T-cell (primary cell): ENCODE data around the gene ZYX. TPM values are rescaled to one million over a fixed set of nuclear protein-coding genes. Genes with fewer than 3 reads are reported as not detected.
A peak's percentile ranks its signal among the peaks of the same experiment; 100 is the strongest.
"Not testable (repeated sequence)": the region's sequence is repeated elsewhere in the genome, so short reads cannot be mapped to it uniquely, and the experiment has no call there.

Source experiments
- ATAC-seq, 4 experiments: fragments of 200-7000 bp in 3 of 4; fragments of 150-1000 bp in 1 of 4; cut with Tn5 transposase; replicated peaks in 1 of 4; 1 replicate in 3 of 4; 2 replicates in 1 of 4; pipeline ENCODE4 v1.10.0; 2021; ENCODE audit warnings: moderate library complexity in 3 of 4, mild to moderate bottlenecking in 2 of 4, moderate number of reproducible peaks in 1 of 4
- CTCF ChIA-PET, 2 donors: fragments of 300-600 bp; sonication (Branson Sonifier 250); formaldehyde crosslinking; loops; one replicate each; lab custom pipeline; 2022; ENCODE audit warnings: antibody characterized with exemption in 2 of 2; lab: Charles Lee
- POLR2A ChIA-PET, 2 donors: fragments of 300-600 bp; sonication (Branson Sonifier 250); formaldehyde crosslinking; loops; one replicate each; lab custom pipeline; 2022; ENCODE audit warnings: antibody characterized with exemption in 2 of 2; lab: Charles Lee
- DNase-seq, 35 experiments: peaks; one replicate each; pipeline versions ENCODE4 v3.0.0 to v3.0.0-alpha.2; 2013 to 2023
- H3K27ac ChIP-seq: one replicate; pipeline ENCODE4 v1.5.1; 2013; ENCODE audit warnings: low read length
- H3K27me3 ChIP-seq, 2 experiments: replicated peaks in 1 of 2; 1 replicate in 1 of 2; 2 replicates in 1 of 2; pipeline versions ENCODE4 v1.6.1 to v1.7.0; 2013; ENCODE audit warnings: low read length in 1 of 2, mixed read lengths in 1 of 2; ENCODE audit not compliant: control insufficient read depth in 2 of 2, insufficient read depth in 2 of 2; ENCODE audit errors: extremely low read depth in 1 of 2
- H3K36me3 ChIP-seq, 2 donors: 1 replicate in 1 of 2; 2 replicates in 1 of 2; pipeline versions ENCODE4 v1.6.1 to v1.7.0; 2013; ENCODE audit warnings: low read length in 1 of 2; ENCODE audit not compliant: control insufficient read depth in 2 of 2, insufficient read depth in 1 of 2; ENCODE audit errors: extremely low read depth in 1 of 2
- H3K4me1 ChIP-seq, 2 experiments: 1 replicate in 1 of 2; 2 replicates in 1 of 2; pipeline versions ENCODE4 v1.6.1 to v1.7.0; 2013; ENCODE audit warnings: low read length in 2 of 2, mixed read lengths in 1 of 2; ENCODE audit not compliant: insufficient read depth in 2 of 2, control insufficient read depth in 1 of 2; ENCODE audit errors: extremely low read depth in 1 of 2
- H3K4me3 ChIP-seq, 2 donors: 1 replicate in 1 of 2; 2 replicates in 1 of 2; pipeline versions ENCODE4 v1.5.1 to v1.7.0; 2013; ENCODE audit warnings: mild to moderate bottlenecking in 2 of 2, low read length in 1 of 2, moderate library complexity in 1 of 2; ENCODE audit not compliant: control insufficient read depth in 1 of 2; ENCODE audit errors: extremely low read depth in 1 of 2
- H3K9me3 ChIP-seq: 2 replicates; pipeline ENCODE4 v1.7.0; 2013
- H3K27ac Mint-ChIP-seq, 2 donors: one replicate each; pipeline ENCODE4 v1.8.0; 2020 to 2021; ENCODE audit warnings: mild to moderate bottlenecking in 2 of 2, mixed read lengths in 2 of 2
- H3K27me3 Mint-ChIP-seq, 2 donors: one replicate each; pipeline ENCODE4 v1.8.0; 2021 to 2022; ENCODE audit warnings: mixed read lengths in 2 of 2
- H3K36me3 Mint-ChIP-seq: one replicate; pipeline ENCODE4 v1.8.0; 2021; ENCODE audit warnings: mixed read lengths
- H3K4me1 Mint-ChIP-seq, 3 donors: one replicate each; pipeline ENCODE4 v1.8.0; 2020 to 2022; ENCODE audit warnings: mixed read lengths in 3 of 3, mild to moderate bottlenecking in 1 of 3
- H3K4me3 Mint-ChIP-seq, 3 donors: one replicate each; pipeline ENCODE4 v1.8.0; 2020 to 2022; ENCODE audit warnings: mild to moderate bottlenecking in 3 of 3, mixed read lengths in 3 of 3, moderate library complexity in 3 of 3
- H3K9me3 Mint-ChIP-seq, 3 donors: one replicate each; pipeline ENCODE4 v1.8.0; 2020 to 2022; ENCODE audit warnings: mixed read lengths in 3 of 3
- WGBS: methylation state at CpG from one replicate; pipeline ENCODE4 v1.1.5; 2013; ENCODE audit warnings: missing lambda C conversion rate; ENCODE audit not compliant: insufficient coverage; 5-methylcytosine and 5-hydroxymethylcytosine counted together
- total RNA-seq, 35 experiments: library from RNA in 6 of 35; stranded (reverse) in 6 of 35; fragments of 120-200 nt in 1 of 35; gene quantifications; one replicate each; pipeline versions ENCODE4 v1.2.1 to v1.2.4 and lab custom pipeline; 2013 to 2026

Gene ZYX
- total RNA-seq, 5 donors from 2014 or later (not counting 1 experiment from before 2014, with no cell fraction given), result 107 to 186 (median 159) TPM

DNA sequence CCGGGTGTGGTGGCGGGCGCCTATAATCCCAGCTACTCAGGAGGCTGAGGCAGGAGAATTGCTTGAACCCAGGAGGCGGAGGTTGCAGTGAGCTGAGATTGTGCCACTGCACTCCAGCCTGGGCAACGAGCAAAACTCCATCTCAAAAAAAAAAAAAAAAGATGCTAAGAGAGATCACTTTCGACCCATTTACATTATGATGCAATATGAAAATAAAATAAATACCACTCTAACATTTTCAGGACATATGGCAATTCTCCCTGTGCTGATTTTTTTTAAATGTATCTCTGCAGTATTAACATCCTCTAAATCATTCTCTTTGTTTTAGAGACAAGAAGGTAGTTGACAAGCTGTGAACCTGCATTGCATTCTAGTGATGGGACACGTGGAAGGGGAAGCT is 34.1 kb downstream of the ZYX start:
- not testable (repeated sequence) for H3K36me3 ChIP-seq, H3K27ac ChIP-seq, H3K27me3 ChIP-seq, H3K4me3 Mint-ChIP-seq, H3K27ac Mint-ChIP-seq, H3K9me3 ChIP-seq, H3K4me3 ChIP-seq, ATAC-seq, H3K4me1 ChIP-seq, DNase-seq, H3K9me3 Mint-ChIP-seq, H3K27me3 Mint-ChIP-seq
- ChIA-PET POLR2A (interaction anchor here in 1 of 2 donors (0.7 kb wide), 2 partner anchors 43 to 997 kb away, joined by 3 to 6 read pairs; no protein-coding TSS in a partner anchor), CTCF (interaction anchor here (0.7 to 3.5 kb wide), 10 partner anchors 8 to 1030 kb away, joined by 3 to 35 read pairs (median 4); partner anchors contain the start of genes TAS2R40 (in 1 of the 2) and ZYX (in 1 of the 2))
- WGBS, result 94% methylated on average over 3 of the region's 7 CpGs
- Mint-ChIP-seq H3K36me3 (peaks cover 24% of the 10 kb centered on the region), H3K4me1 (peaks cover 27 to 60% (median 32%) of the 10 kb centered on the region in 3 donors)

DNA sequence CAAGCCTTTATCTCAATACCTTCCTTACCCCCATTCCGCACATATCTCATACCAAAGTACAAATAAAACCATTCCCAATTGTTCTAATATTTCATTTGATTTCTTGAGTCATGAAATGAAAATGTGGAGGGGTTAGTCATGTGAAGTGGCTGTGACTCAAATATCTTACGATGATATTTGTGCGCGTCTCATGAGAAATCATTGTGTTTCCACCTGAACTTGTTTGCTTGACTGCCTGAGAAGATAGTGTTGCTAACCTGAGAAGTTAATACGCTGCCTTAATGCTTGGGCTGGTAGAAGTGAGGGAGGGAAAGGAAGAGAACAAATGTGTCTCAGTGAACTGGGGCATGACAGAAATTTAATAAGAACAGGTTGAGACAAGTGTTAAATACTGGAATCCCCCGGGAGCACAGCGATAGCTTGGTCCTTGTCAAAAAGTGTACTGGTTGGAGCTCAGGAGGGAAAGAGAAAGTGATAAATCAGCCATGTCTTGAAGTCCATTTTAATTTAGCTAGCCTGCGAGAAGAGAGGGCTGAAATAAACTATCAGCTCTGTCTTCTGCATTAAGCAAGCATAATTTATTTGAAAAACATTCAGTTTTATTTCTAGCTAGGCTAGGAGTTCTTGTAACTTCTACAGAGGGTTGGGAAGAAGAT is 34.7 kb downstream of the ZYX start:
- Mint-ChIP-seq H3K4me3 (no peak overlapping the region), H3K4me1 (peaks cover 22 to 55% (median 27%) of the 10 kb centered on the region in 3 donors), H3K36me3 (peaks cover 30% of the 10 kb centered on the region), H3K27me3 (peaks cover 0 to 2% of the 10 kb centered on the region in 2 donors), H3K27ac (no peak overlapping the region), H3K9me3 (peaks cover 0 to 4% (median 0%) of the 10 kb centered on the region in 3 donors)
- H3K9me3 ChIP-seq, result no peaks in the 10 kb centered on the region
- POLR2A ChIA-PET, result no interaction called here
- no peak overlapping the region for H3K27ac ChIP-seq
- no peak overlapping the region for H3K4me3 ChIP-seq
- no peaks in the 10 kb centered on the region for H3K36me3 ChIP-seq
- CTCF ChIA-PET, result interaction anchor here (0.6 to 3.5 kb wide), 12 partner anchors 8 to 1030 kb away, joined by 3 to 35 read pairs (median 6); no protein-coding TSS in a partner anchor
- 98% methylated on average over 4 of the region's 8 CpGs for WGBS
- no peaks in the 10 kb centered on the region for H3K27me3 ChIP-seq
- no peak for DNase-seq
- peaks cover 0 to 5% of the 10 kb centered on the region in 2 experiments for H3K4me1 ChIP-seq
- ATAC-seq, result no peak

DNA sequence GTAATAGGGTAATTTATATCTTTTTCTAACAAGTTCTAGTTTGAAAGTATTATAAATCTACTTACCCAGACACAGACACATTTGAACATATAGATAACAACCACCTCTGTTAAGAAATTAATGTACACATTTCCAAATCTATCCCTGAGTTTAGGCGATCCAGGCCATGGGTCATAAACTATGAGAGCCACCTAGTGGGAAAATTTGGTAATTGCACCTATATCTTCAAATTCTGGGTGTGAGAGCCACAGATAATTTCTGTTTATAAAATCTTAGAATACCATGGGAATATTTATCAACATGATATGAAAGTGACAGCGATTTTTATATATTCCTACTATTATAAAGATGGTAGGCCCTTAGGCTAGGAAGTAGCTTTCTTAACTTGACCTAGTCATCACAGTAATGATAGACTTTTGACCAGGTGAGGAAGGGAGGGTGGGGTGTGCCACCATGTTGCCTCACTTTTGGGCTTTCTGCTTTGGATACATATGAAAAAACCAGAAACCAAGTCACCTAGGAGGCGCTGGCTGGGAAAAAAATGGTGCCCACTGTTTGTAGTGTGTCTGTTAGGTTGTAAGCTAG is 35.5 kb downstream of the ZYX start:
- H3K27me3 Mint-ChIP-seq, result peaks cover 0 to 2% of the 10 kb centered on the region in 2 donors
- ChIA-PET POLR2A (no interaction called here), CTCF (interaction anchor here (0.6 to 3.5 kb wide), 18 partner anchors 9 to 417 kb away, joined by 3 to 35 read pairs (median 4); no protein-coding TSS in a partner anchor)
- peaks cover 0 to 5% of the 10 kb centered on the region in 2 experiments for H3K4me1 ChIP-seq
- no peaks in the 10 kb centered on the region for H3K27me3 ChIP-seq
- no peak overlapping the region for H3K27ac ChIP-seq
- H3K4me1 Mint-ChIP-seq, result peaks cover 19 to 55% (median 21%) of the 10 kb centered on the region in 3 donors
- H3K4me3 Mint-ChIP-seq, result no peak overlapping the region
- H3K36me3 ChIP-seq, result no peaks in the 10 kb centered on the region
- peaks cover 35% of the 10 kb centered on the region for H3K36me3 Mint-ChIP-seq
- ATAC-seq (peak in 2 of 4 experiments; percentile 44 to 52), DNase-seq (peak in 2 of 35 experiments; percentile 19 to 75)
- WGBS, result no CpG with 5 or more reads among the region's 3 CpGs
- H3K9me3 Mint-ChIP-seq, result peaks cover 0 to 4% (median 0%) of the 10 kb centered on the region in 3 donors
- no peak overlapping the region for H3K4me3 ChIP-seq
- H3K9me3 ChIP-seq, result no peaks in the 10 kb centered on the region
- no peak overlapping the region for H3K27ac Mint-ChIP-seq

DNA sequence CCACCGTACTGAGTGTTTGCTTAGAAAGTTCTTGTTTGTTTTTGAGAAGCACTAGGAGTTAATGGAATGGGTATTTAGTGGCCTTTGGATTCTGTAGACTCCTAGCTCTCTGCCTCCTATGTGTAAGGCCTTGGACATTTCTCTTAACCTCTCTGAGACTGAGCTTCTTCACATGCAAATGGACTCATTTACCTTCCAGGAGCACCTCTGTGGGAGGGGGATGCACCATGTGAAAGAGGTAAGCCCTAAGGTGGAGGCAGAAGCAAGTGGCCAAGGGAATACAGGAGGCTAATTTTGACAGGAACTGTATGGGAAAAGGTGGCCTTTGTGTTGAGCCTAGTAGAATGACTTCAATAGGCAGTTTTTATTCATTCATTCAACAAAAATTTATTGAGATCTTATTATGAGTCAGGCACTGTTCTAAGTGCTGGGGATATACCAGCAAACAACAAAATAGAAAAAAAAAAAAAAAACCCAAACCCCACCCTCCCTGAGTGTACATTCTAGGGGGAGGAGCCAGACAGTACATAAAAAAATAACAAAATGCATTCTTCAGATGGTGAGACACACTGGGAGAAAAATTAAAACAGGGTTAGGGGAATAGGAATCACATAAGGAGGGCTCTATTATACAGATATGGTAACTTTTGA is 36.7 kb downstream of the ZYX start:
- peaks cover 13 to 48% (median 15%) of the 10 kb centered on the region in 3 donors for H3K4me1 Mint-ChIP-seq
- no peak for DNase-seq
- CTCF ChIA-PET, result interaction anchor here (0.6 to 3.5 kb wide), 8 partner anchors 10 to 1002 kb away, joined by 3 to 35 read pairs (median 4); no protein-coding TSS in a partner anchor
- H3K36me3 Mint-ChIP-seq, result peaks cover 47% of the 10 kb centered on the region
- peaks cover 0 to 4% (median 0%) of the 10 kb centered on the region in 3 donors for H3K9me3 Mint-ChIP-seq
- no peaks in the 10 kb centered on the region for H3K36me3 ChIP-seq
- H3K27ac ChIP-seq, result no peak overlapping the region
- no peak overlapping the region for H3K4me3 ChIP-seq
- POLR2A ChIA-PET, result interaction anchor here in 1 of 2 donors (0.7 kb wide), 1 partner anchor 10 kb away, joined by 10 read pairs; no protein-coding TSS in a partner anchor
- peaks cover 0 to 2% of the 10 kb centered on the region in 2 donors for H3K27me3 Mint-ChIP-seq
- no peak overlapping the region for H3K27ac Mint-ChIP-seq
- ATAC-seq, result no peak
- no peak overlapping the region for H3K4me3 Mint-ChIP-seq
- no CpG with 5 or more reads among the region's 1 CpG for WGBS
- no peaks in the 10 kb centered on the region for H3K9me3 ChIP-seq
- H3K4me1 ChIP-seq, result peaks cover 0 to 2% of the 10 kb centered on the region in 2 experiments
- no peaks in the 10 kb centered on the region for H3K27me3 ChIP-seq

DNA sequence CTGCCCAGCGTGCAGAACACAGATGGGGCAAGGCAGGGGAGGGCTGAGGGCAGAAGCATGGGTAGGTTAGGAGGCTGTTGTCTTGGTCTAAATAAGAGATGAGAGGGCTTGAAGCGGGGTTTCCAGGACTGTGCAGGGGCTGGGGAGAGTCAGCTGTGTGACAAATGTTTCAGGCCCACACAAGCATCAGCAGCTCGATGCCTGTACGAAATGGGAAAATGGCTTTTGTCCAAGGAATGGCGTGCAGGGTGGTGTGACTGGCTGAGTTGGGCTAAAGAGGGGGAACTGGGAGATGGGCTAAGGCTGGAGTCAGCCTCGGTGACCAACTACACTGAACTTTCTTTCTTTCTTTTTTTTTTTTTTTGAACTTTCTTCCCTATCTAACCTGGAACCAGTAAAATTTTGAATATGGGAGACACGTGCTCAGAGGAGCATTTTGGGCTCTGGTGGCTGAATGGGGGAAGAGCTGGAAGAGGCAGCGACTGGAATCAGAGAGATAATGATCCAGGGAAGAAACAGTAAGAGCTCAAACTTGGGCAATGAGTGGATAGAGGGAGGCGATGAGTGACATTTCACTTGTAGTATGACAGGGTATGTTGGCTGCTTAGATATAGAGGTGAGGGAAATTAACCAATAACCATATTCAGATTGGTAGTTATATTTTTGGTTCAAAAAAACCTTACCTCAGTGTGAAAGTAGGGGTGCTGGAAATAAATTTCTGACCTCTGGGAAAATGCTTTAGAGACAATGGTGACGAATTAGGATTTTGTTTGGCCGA is 37.7 kb downstream of the ZYX start:
- Histone ChIP-seq H3K27ac (no peak overlapping the region), H3K9me3 (no peaks in the 10 kb centered on the region), H3K4me1 (no peaks in the 10 kb centered on the region), H3K27me3 (no peaks in the 10 kb centered on the region), H3K4me3 (no peak overlapping the region), H3K36me3 (no peaks in the 10 kb centered on the region)
- ATAC-seq (no peak), DNase-seq (no peak)
- Mint-ChIP-seq H3K36me3 (peaks cover 55% of the 10 kb centered on the region), H3K27me3 (peaks cover 0 to 2% of the 10 kb centered on the region in 2 donors), H3K9me3 (peaks cover 0 to 4% (median 0%) of the 10 kb centered on the region in 3 donors), H3K4me3 (no peak overlapping the region), H3K27ac (no peak overlapping the region), H3K4me1 (peaks cover 10 to 41% (median 13%) of the 10 kb centered on the region in 3 donors)
- ChIA-PET CTCF (interaction anchor here (0.7 to 0.9 kb wide), 3 partner anchors 42 to 178 kb away, joined by 3 read pairs; no protein-coding TSS in a partner anchor), POLR2A (no interaction called here)
- WGBS, result 93% methylated on average over 6 of the region's 11 CpGs
